ENCODE data around the gene IGF1R.

IGF1R gene

GRCh38 chr15:98853161-98853560 lies 204.8 kb downstream of the IGF1R start:
- H3K27ac ChIP-seq (ENCODE audit: poor library complexity, severe bottlenecking): peak overlapping the region; percentile 100
- peaks cover 77% of the 10 kb centered on the region for H3K4me1 ChIP-seq (ENCODE audit: insufficient read depth, poor library complexity, severe bottlenecking)
- H3K4me3 ChIP-seq (ENCODE audit: severe bottlenecking): peak overlapping the region; percentile 40
- ATAC-seq (ENCODE audit: low read depth) (peak; percentile 13), DNase-seq (ENCODE audit: low spot score) (no peak)
- H3K36me3 ChIP-seq (ENCODE audit: low read depth): no peaks in the 10 kb centered on the region
- TF ChIP-seq CTCF (IDR thresholded peaks at IDR 0.05; ENCODE audit: poor library complexity, severe bottlenecking): peak; percentile 38
- H3K9me3 ChIP-seq (ENCODE audit: severe bottlenecking): no peaks in the 10 kb centered on the region
- H3K27me3 ChIP-seq (ENCODE audit: insufficient read depth, poor library complexity, severe bottlenecking): no peaks in the 10 kb centered on the region

GRCh38 chr15:98853617-98854420 lies 205.5 kb downstream of the IGF1R start:
- DNase-seq (ENCODE audit: low spot score) (no peak), ATAC-seq (ENCODE audit: low read depth) (peak; percentile 7)
- no peak for TF ChIP-seq CTCF (IDR thresholded peaks at IDR 0.05; ENCODE audit: poor library complexity, severe bottlenecking)
- Histone ChIP-seq H3K27me3 (ENCODE audit: insufficient read depth, poor library complexity, severe bottlenecking) (no peaks in the 10 kb centered on the region), H3K4me1 (ENCODE audit: insufficient read depth, poor library complexity, severe bottlenecking) (peaks cover 80% of the 10 kb centered on the region), H3K4me3 (ENCODE audit: severe bottlenecking) (no peak overlapping the region), H3K27ac (ENCODE audit: poor library complexity, severe bottlenecking) (peak overlapping the region; percentile 100), H3K36me3 (ENCODE audit: low read depth) (no peaks in the 10 kb centered on the region), H3K9me3 (ENCODE audit: severe bottlenecking) (no peaks in the 10 kb centered on the region)

GRCh38 chr15:98854496-98854895 lies 206.2 kb downstream of the IGF1R start:
- Histone ChIP-seq H3K27ac (ENCODE audit: poor library complexity, severe bottlenecking) (peak overlapping the region; percentile 100), H3K9me3 (ENCODE audit: severe bottlenecking) (no peaks in the 10 kb centered on the region), H3K4me1 (ENCODE audit: insufficient read depth, poor library complexity, severe bottlenecking) (peaks cover 87% of the 10 kb centered on the region), H3K27me3 (ENCODE audit: insufficient read depth, poor library complexity, severe bottlenecking) (no peaks in the 10 kb centered on the region), H3K4me3 (ENCODE audit: severe bottlenecking) (no peak overlapping the region), H3K36me3 (ENCODE audit: low read depth) (no peaks in the 10 kb centered on the region)
- no peak for ATAC-seq (ENCODE audit: low read depth)
- no peak for TF ChIP-seq CTCF (IDR thresholded peaks at IDR 0.05; ENCODE audit: poor library complexity, severe bottlenecking)
- no peak for DNase-seq (ENCODE audit: low spot score)

- ATAC-seq (ENCODE audit: low read depth) (no peak), DNase-seq (ENCODE audit: low spot score) (no peak)
- Histone ChIP-seq H3K36me3 (ENCODE audit: low read depth) (no peaks in the 10 kb centered on the region), H3K27ac (ENCODE audit: poor library complexity, severe bottlenecking) (peak overlapping the region; percentile 100), H3K27me3 (ENCODE audit: insufficient read depth, poor library complexity, severe bottlenecking) (no peaks in the 10 kb centered on the region), H3K4me1 (ENCODE audit: insufficient read depth, poor library complexity, severe bottlenecking) (peaks cover 91% of the 10 kb centered on the region), H3K4me3 (ENCODE audit: severe bottlenecking) (no peak overlapping the region), H3K9me3 (ENCODE audit: severe bottlenecking) (no peaks in the 10 kb centered on the region)
- peak; percentile 76 for TF ChIP-seq CTCF (IDR thresholded peaks at IDR 0.05; ENCODE audit: poor library complexity, severe bottlenecking)
These were observed 206.9 kb downstream of the IGF1R start for GRCh38 chr15:98855067-98855814.
